Fibroblast of the aortic adventitia (primary cell): ENCODE results near the gene HSPA8. TPM values are rescaled to one million over a fixed set of nuclear protein-coding genes. Genes with fewer than 3 reads are reported as not detected.

Experiments
- DNase-seq: peaks from one replicate; pipeline ENCODE4 v3.0.0-alpha.2; 2010; ENCODE audit warnings: low read depth
- H3K4me3 ChIP-seq: 2 replicates; pipeline ENCODE4 v1.5.1; 2011; ENCODE audit warnings: low read depth, mild to moderate bottlenecking, control low read depth, low read length, moderate library complexity
- CTCF ChIP-seq: IDR thresholded peaks from 2 replicates; pipeline ENCODE4 v1.5.1; 2011; ENCODE audit warnings: mild to moderate bottlenecking, low read length, control low read depth, inconsistent platforms; ENCODE audit not compliant: insufficient read depth
- total RNA-seq: library from RNA; depleted of rRNA; stranded (reverse); fragments of >200 nt; gene quantifications from 2 replicates; pipeline ENCODE4 v1.2.3, GENCODE V29; 2012; ENCODE audit warnings: low replicate concordance

HSPA8 gene
- total RNA-seq, 1 donor, result 2,934 TPM

GRCh38 chr11:123046473-123047259 is 15.3 kb downstream of the HSPA8 start:
- DNase-seq, result no peak
- TF ChIP-seq CTCF, result no peak
- H3K4me3 ChIP-seq, result no peak overlapping the region

GRCh38 chr11:123045101-123045500 is 16.8 kb downstream of the HSPA8 start:
- no peak for DNase-seq
- TF ChIP-seq CTCF, result no peak
- H3K4me3 ChIP-seq, result no peak overlapping the region

GRCh38 chr11:123041185-123041584 is 20.8 kb downstream of the HSPA8 start:
- TF ChIP-seq CTCF, result no peak
- no peak for DNase-seq
- no peak overlapping the region for H3K4me3 ChIP-seq

- no peak for TF ChIP-seq CTCF
- DNase-seq, result no peak
- no peak overlapping the region for H3K4me3 ChIP-seq
Observed at GRCh38 chr11:123040111-123040432, 21.9 kb downstream of the HSPA8 start.

- no peak for DNase-seq
- no peak overlapping the region for H3K4me3 ChIP-seq
- TF ChIP-seq CTCF, result no peak
Observed at GRCh38 chr11:123035831-123036230, 26.1 kb downstream of the HSPA8 start.

- H3K4me3 ChIP-seq, result no peak overlapping the region
- DNase-seq, result no peak
- no peak for TF ChIP-seq CTCF
Observed at GRCh38 chr11:123034597-123034996, 27.3 kb downstream of the HSPA8 start.

- no peak overlapping the region for H3K4me3 ChIP-seq
- TF ChIP-seq CTCF, result no peak
- DNase-seq, result no peak
Observed at GRCh38 chr11:123033895-123034294, 28.0 kb downstream of the HSPA8 start.
